GM23338 (cell line): ENCODE data around the gene CENPS. TPM values are rescaled to one million over a fixed set of nuclear protein-coding genes. Genes with fewer than 3 reads are reported as not detected.

Experiments used
- ATAC-seq: fragments of 200-7000 bp; cut with Tn5 transposase; 3 replicates; pipeline ENCODE4 v1.9.1; 2020
- DNase-seq: peaks from one replicate; pipeline ENCODE4 v3.0.0-alpha.2; 2015; ENCODE audit warnings: low spot score
- H2AFZ ChIP-seq: fragments of 200-600 bp; sonication (generic); 2 replicates; pipeline ENCODE4 v1.8.0; 2016; ENCODE audit warnings: antibody characterized with exemption, mild to moderate bottlenecking, moderate library complexity
- H3F3A ChIP-seq: fragments of 200-600 bp; sonication (generic); replicated peaks from 2 replicates; pipeline ENCODE4 v1.8.0; 2017; ENCODE audit warnings: antibody characterized with exemption, mixed run types, low read depth
- H3K27ac ChIP-seq: fragments of 200-600 bp; sonication (generic); 2 replicates; pipeline ENCODE4 v1.6.1; 2016; ENCODE audit warnings: low read depth
- H3K27me3 ChIP-seq: fragments of 200-600 bp; sonication (generic); 2 replicates; pipeline ENCODE4 v1.8.0; 2016; ENCODE audit warnings: mild to moderate bottlenecking, mixed run types, moderate library complexity; ENCODE audit not compliant: insufficient read depth
- H3K36me3 ChIP-seq: fragments of 200-600 bp; sonication (generic); 2 replicates; pipeline ENCODE4 v1.8.0; 2016; ENCODE audit warnings: mild to moderate bottlenecking; ENCODE audit not compliant: insufficient read depth
- H3K4me1 ChIP-seq: fragments of 200-600 bp; sonication (generic); 2 replicates; pipeline ENCODE4 v1.8.0; 2016; ENCODE audit warnings: mild to moderate bottlenecking, moderate library complexity; ENCODE audit not compliant: insufficient read depth
- H3K4me2 ChIP-seq: fragments of 200-600 bp; sonication (generic); 2 replicates; pipeline ENCODE4 v1.7.1; 2017; ENCODE audit warnings: mixed run types
- H3K4me3 ChIP-seq: fragments of 200-600 bp; sonication (generic); 2 replicates; pipeline ENCODE4 v1.6.1; 2016; ENCODE audit warnings: mixed run types
- H3K79me2 ChIP-seq: fragments of 200-600 bp; sonication (generic); replicated peaks from 2 replicates; pipeline ENCODE4 v1.8.0; 2017; ENCODE audit warnings: mild to moderate bottlenecking; ENCODE audit not compliant: insufficient read depth
- H3K9me2 ChIP-seq: fragments of 200-600 bp; sonication (generic); 2 replicates; pipeline ENCODE4 v1.8.0; 2017; ENCODE audit not compliant: insufficient read depth
- H4K20me1 ChIP-seq: fragments of 200-600 bp; sonication (generic); replicated peaks from 2 replicates; pipeline ENCODE4 v1.8.0; 2017; ENCODE audit warnings: mild to moderate bottlenecking; ENCODE audit not compliant: insufficient read depth
- H3K27ac Mint-ChIP-seq: 2 replicates; pipeline ENCODE4 v1.8.0; 2020; ENCODE audit warnings: inconsistent platforms, mild to moderate bottlenecking, moderate library complexity, mixed read lengths
- H3K27me3 Mint-ChIP-seq: 3 replicates; pipeline ENCODE4 v1.8.0; 2022; ENCODE audit warnings: low read depth, mild to moderate bottlenecking, moderate library complexity, mixed read lengths, inconsistent platforms; ENCODE audit not compliant: insufficient read depth, poor library complexity
- H3K36me3 Mint-ChIP-seq: 3 replicates; pipeline ENCODE4 v1.8.0; 2021; ENCODE audit warnings: low read depth, mild to moderate bottlenecking, inconsistent platforms, moderate library complexity, mixed read lengths
- H3K4me1 Mint-ChIP-seq: 3 replicates; pipeline ENCODE4 v1.8.0; 2020; ENCODE audit warnings: mild to moderate bottlenecking, inconsistent platforms, mixed read lengths
- H3K4me3 Mint-ChIP-seq: 3 replicates; pipeline ENCODE4 v1.8.0; 2021; ENCODE audit warnings: moderate library complexity, mild to moderate bottlenecking, inconsistent platforms, mixed read lengths
- H3K9me3 Mint-ChIP-seq: 3 replicates; pipeline ENCODE4 v1.8.0; 2020; ENCODE audit warnings: moderate library complexity, mild to moderate bottlenecking, inconsistent platforms, mixed read lengths
- CTCF ChIP-seq, 2 experiments: fragments of 200-600 bp in 1 of 2; sonication (generic) in 1 of 2; conservative IDR thresholded peaks; 2 replicates each; pipeline versions ENCODE4 v1.5.1 to v1.6.1; 2016 to 2017; ENCODE audit warnings: antibody characterized with exemption in 2 of 2, low read depth in 2 of 2, mild to moderate bottlenecking in 2 of 2, moderate library complexity in 1 of 2
- ETS1 ChIP-seq: IDR thresholded peaks from 2 replicates; pipeline ENCODE4 v1.6.1; 2016; ENCODE audit warnings: antibody characterized with exemption
- EZH2 ChIP-seq: fragments of 200-600 bp; sonication (generic); IDR thresholded peaks from one replicate; pipeline ENCODE4 v1.8.0; 2017; ENCODE audit warnings: antibody characterized with exemption, mild to moderate bottlenecking, low read depth; ENCODE audit not compliant: unreplicated experiment
- EZH2phosphoT487 ChIP-seq: fragments of 200-600 bp; sonication (generic); IDR thresholded peaks from one replicate; pipeline ENCODE4 v1.8.1; 2018; ENCODE audit warnings: antibody characterized with exemption; ENCODE audit not compliant: unreplicated experiment
- JUNB ChIP-seq: IDR thresholded peaks from one replicate; pipeline ENCODE4 v1.6.1; 2016; ENCODE audit warnings: antibody characterized with exemption; ENCODE audit not compliant: unreplicated experiment
- NANOG ChIP-seq: IDR thresholded peaks from 2 replicates; pipeline ENCODE4 v1.6.1; 2016; ENCODE audit warnings: antibody characterized with exemption, borderline replicate concordance
- POLR2AphosphoS5 ChIP-seq: IDR thresholded peaks from 2 replicates; pipeline ENCODE4 v1.6.1; 2016; ENCODE audit warnings: antibody characterized with exemption, low read depth
- REST ChIP-seq: IDR thresholded peaks from one replicate; pipeline ENCODE4 v1.6.1; 2018; ENCODE audit warnings: antibody characterized with exemption; ENCODE audit not compliant: unreplicated experiment
- ZNF331 ChIP-seq: fragments of 250-450 bp; sonication (Bioruptor Pico); IDR thresholded peaks from 2 replicates; pipeline ENCODE4 v1.5.0; 2020; ENCODE audit warnings: low read depth, mild to moderate bottlenecking, moderate library complexity
- polyA plus RNA-seq: library from polyadenylated mRNA; unstranded; fragments of >200 nt; fragmentation: Nextera tagmentation; extraction: Ambion mirVana; gene quantifications from 2 replicates; pipeline ENCODE4 v1.2.1, GENCODE V29; 2016
- total RNA-seq: library from RNA; depleted of rRNA; stranded (reverse); fragments of >200 nt; shearing (Covaris generic); gene quantifications from 2 replicates; pipeline ENCODE4 v1.2.3, GENCODE V29; 2014

The CENPS gene
- total and polyA plus RNA-seq, 2 experiments from 2014 or later: 4.7 to 31.3 TPM

- H3K79me2 ChIP-seq: no peaks in the 10 kb centered on the region
- H3K27ac ChIP-seq: peak overlapping the region; percentile 72
- Mint-ChIP-seq H3K4me1 (peaks cover 12% of the 10 kb centered on the region), H3K4me3 (no peak overlapping the region), H3K27ac (peak overlapping the region; percentile 94), H3K27me3 (peaks cover 4% of the 10 kb centered on the region), H3K36me3 (peaks cover 14% of the 10 kb centered on the region), H3K9me3 (no peaks in the 10 kb centered on the region; the same call in 2 of the 3 replicates)
- H2AFZ ChIP-seq: no peak overlapping the region
- no peaks in the 10 kb centered on the region for H3K27me3 ChIP-seq
- TF ChIP-seq NANOG (no peak), JUNB (no peak)
- no peak overlapping the region for H3K4me3 ChIP-seq
- H3K36me3 ChIP-seq: no peaks in the 10 kb centered on the region; the same call in 1 of the 2 replicates
- 0 out of 2 replicates have a peak overlapping the region, but pooled peaks have one; percentile 13 for H3K4me2 ChIP-seq
- no peaks in the 10 kb centered on the region for H3K9me2 ChIP-seq
- ATAC-seq (no peak), DNase-seq (no peak)
- H3F3A ChIP-seq: 0 out of 2 replicates have a peak, but pooled peaks cover 3% of the 10 kb centered on the region
- no peaks in the 10 kb centered on the region for H4K20me1 ChIP-seq
- H3K4me1 ChIP-seq: peaks cover 10% of the 10 kb centered on the region; the same call in 1 of the 2 replicates
These were observed 43.2 kb upstream of the CENPS start for GRCh38 chr1:10386761-10387676.

GRCh38 chr1:10387677-10388386, 42.4 kb upstream of the CENPS start:
- no peaks in the 10 kb centered on the region for H3K79me2 ChIP-seq
- no peak for TF ChIP-seq EZH2phosphoT487
- no peaks in the 10 kb centered on the region for H3K27me3 ChIP-seq
- no peaks in the 10 kb centered on the region for H4K20me1 ChIP-seq
- H3K4me2 ChIP-seq: peak overlapping the region; percentile 13; the same call in 1 of the 2 replicates
- peak overlapping the region; percentile 72 for H3K27ac ChIP-seq
- peaks cover 10% of the 10 kb centered on the region; the same call in 1 of the 2 replicates for H3K4me1 ChIP-seq
- H3K4me3 ChIP-seq: no peak overlapping the region
- no peak overlapping the region for H3K4me3 Mint-ChIP-seq
- H3K9me3 Mint-ChIP-seq: no peaks in the 10 kb centered on the region; the same call in 2 of the 3 replicates
- peaks cover 12% of the 10 kb centered on the region for H3K4me1 Mint-ChIP-seq
- H3K27ac Mint-ChIP-seq: peak overlapping the region; percentile 94
- no peaks in the 10 kb centered on the region; the same call in 1 of the 2 replicates for H3K36me3 ChIP-seq
- H3K27me3 Mint-ChIP-seq: peaks cover 1% of the 10 kb centered on the region
- H3K36me3 Mint-ChIP-seq: peaks cover 13% of the 10 kb centered on the region
- ATAC-seq (peak; percentile 77), DNase-seq (peak; percentile 50)
- H3F3A ChIP-seq: 0 out of 2 replicates have a peak, but pooled peaks cover 3% of the 10 kb centered on the region
- no peak overlapping the region for H2AFZ ChIP-seq
- no peaks in the 10 kb centered on the region for H3K9me2 ChIP-seq

GRCh38 chr1:10388387-10388715, 41.9 kb upstream of the CENPS start:
- no peak overlapping the region for H3K4me2 ChIP-seq
- H3K4me3 ChIP-seq: no peak overlapping the region
- no peaks in the 10 kb centered on the region for H3K9me2 ChIP-seq
- no peak for TF ChIP-seq REST
- no peak for TF ChIP-seq JUNB
- TF ChIP-seq CTCF (conservative IDR thresholded peaks at IDR 0.05; ENCODE audit: low read depth in 2 of 2): no peak
- TF ChIP-seq EZH2: no peak
- TF ChIP-seq ETS1: no peak
- TF ChIP-seq POLR2AphosphoS5: no peak
- TF ChIP-seq ZNF331 (CRISPR knock-in tag): no peak
- H3K9me3 Mint-ChIP-seq: no peaks in the 10 kb centered on the region; the same call in 2 of the 3 replicates
- H3K36me3 ChIP-seq: no peaks in the 10 kb centered on the region
- H3F3A ChIP-seq: 0 out of 2 replicates have a peak, but pooled peaks cover 2% of the 10 kb centered on the region
- ATAC-seq: no peak
- H3K27me3 Mint-ChIP-seq: no peaks in the 10 kb centered on the region
- H3K27ac Mint-ChIP-seq: peak overlapping the region; percentile 94
- H3K27me3 ChIP-seq: no peaks in the 10 kb centered on the region
- H3K4me1 Mint-ChIP-seq: peaks cover 12% of the 10 kb centered on the region
- H4K20me1 ChIP-seq: no peaks in the 10 kb centered on the region
- DNase-seq: no peak
- H3K36me3 Mint-ChIP-seq: peaks cover 17% of the 10 kb centered on the region
- no peaks in the 10 kb centered on the region for H3K79me2 ChIP-seq
- H3K4me3 Mint-ChIP-seq: no peak overlapping the region; the same call in 2 of the 3 replicates
- no peak overlapping the region for H2AFZ ChIP-seq
- H3K4me1 ChIP-seq: peaks cover 10% of the 10 kb centered on the region; the same call in 1 of the 2 replicates
- H3K27ac ChIP-seq: peak overlapping the region; percentile 72; the same call in 1 of the 2 replicates
